K562 (cell line): ENCODE data around the gene CMIP.

Experiments
- CEBPB ChIP-seq: fragments of 450-650 bp; IDR thresholded peaks from 2 replicates; pipeline ENCODE4 v1.6.1; 2016; ENCODE audit warnings: missing genetic modification characterization, missing compliant biosample characterization
- CEBPG ChIP-seq, 3 experiments: fragments of 200-800 bp in 1 of 3; sonication (Bioruptor generic) in 1 of 3; sonication (generic) in 1 of 3; formaldehyde crosslinking in 1 of 3; IDR thresholded peaks in 2 of 3; conservative IDR thresholded peaks in 1 of 3; 2 replicates each; pipeline versions ENCODE4 v1.6.1 to v1.8.0; 2016 to 2022; ENCODE audit warnings: missing compliant biosample characterization in 2 of 3, missing genetic modification characterization in 2 of 3, mild to moderate bottlenecking in 1 of 3, missing genetic modification reagents in 1 of 3
- CTCF ChIP-seq, 3 experiments: IDR thresholded peaks in 2 of 3; conservative IDR thresholded peaks in 1 of 3; 2 replicates each; pipeline ENCODE4 v1.5.1; 2011 to 2012; ENCODE audit warnings: low read length in 3 of 3, mild to moderate bottlenecking in 3 of 3, control low read depth in 2 of 3, improper control_type of control experiment in 1 of 3, inconsistent platforms in 1 of 3, low read depth in 1 of 3, mixed read lengths in 1 of 3, moderate library complexity in 1 of 3; ENCODE audit not compliant: insufficient read depth in 2 of 3
- FOXA1 ChIP-seq: fragments of 450-650 bp; IDR thresholded peaks from 2 replicates; pipeline ENCODE4 v1.6.1; 2016; ENCODE audit warnings: mild to moderate bottlenecking, borderline replicate concordance
- FOXK1 ChIP-seq: sonication (generic); formaldehyde crosslinking; IDR thresholded peaks from 2 replicates; pipeline ENCODE4 v1.8.0; 2022; ENCODE audit warnings: missing genetic modification reagents, mild to moderate bottlenecking, borderline replicate concordance
- TF ChIP-seq, protein P1 (sequence below), 2 experiments: fragments of 450-650 bp in 1 of 2; IDR thresholded peaks; 2 replicates each; pipeline ENCODE4 v1.6.1; 2011 to 2017; ENCODE audit warnings: low read depth in 2 of 2, antibody characterized with exemption in 1 of 2, borderline replicate concordance in 1 of 2, low read length in 1 of 2, mild to moderate bottlenecking in 1 of 2, mixed read lengths in 1 of 2; ENCODE audit not compliant: control insufficient read depth in 1 of 2

- TF ChIP-seq, protein P1, sequence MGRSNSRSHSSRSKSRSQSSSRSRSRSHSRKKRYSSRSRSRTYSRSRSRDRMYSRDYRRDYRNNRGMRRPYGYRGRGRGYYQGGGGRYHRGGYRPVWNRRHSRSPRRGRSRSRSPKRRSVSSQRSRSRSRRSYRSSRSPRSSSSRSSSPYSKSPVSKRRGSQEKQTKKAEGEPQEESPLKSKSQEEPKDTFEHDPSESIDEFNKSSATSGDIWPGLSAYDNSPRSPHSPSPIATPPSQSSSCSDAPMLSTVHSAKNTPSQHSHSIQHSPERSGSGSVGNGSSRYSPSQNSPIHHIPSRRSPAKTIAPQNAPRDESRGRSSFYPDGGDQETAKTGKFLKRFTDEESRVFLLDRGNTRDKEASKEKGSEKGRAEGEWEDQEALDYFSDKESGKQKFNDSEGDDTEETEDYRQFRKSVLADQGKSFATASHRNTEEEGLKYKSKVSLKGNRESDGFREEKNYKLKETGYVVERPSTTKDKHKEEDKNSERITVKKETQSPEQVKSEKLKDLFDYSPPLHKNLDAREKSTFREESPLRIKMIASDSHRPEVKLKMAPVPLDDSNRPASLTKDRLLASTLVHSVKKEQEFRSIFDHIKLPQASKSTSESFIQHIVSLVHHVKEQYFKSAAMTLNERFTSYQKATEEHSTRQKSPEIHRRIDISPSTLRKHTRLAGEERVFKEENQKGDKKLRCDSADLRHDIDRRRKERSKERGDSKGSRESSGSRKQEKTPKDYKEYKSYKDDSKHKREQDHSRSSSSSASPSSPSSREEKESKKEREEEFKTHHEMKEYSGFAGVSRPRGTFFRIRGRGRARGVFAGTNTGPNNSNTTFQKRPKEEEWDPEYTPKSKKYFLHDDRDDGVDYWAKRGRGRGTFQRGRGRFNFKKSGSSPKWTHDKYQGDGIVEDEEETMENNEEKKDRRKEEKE (IDR thresholded peaks at IDR 0.05; ENCODE audit: borderline replicate concordance in 1 of 2, control insufficient read depth in 1 of 2, low read depth in 2 of 2, low read length in 1 of 2) = no peak
- TF ChIP-seq FOXA1 (no peak), FOXK1 (CRISPR knock-in tag) (no peak), CEBPB (no peak), CTCF (IDR thresholded peaks at IDR 0.05 in 2 of 3, conservative IDR thresholded peaks at IDR 0.05 in 1 of 3; ENCODE audit: insufficient read depth in 2 of 3, low read depth in 1 of 3, low read length in 3 of 3) (no peak), CEBPG (CRISPR knock-in tag; IDR thresholded peaks at IDR 0.05) (no peak), CEBPG (tag; conservative IDR thresholded peaks at IDR 0.05 in 1 of 2, IDR thresholded peaks at IDR 0.05 in 1 of 2) (no peak)
These were observed 23.2 kb downstream of the CMIP start for GRCh38 chr16:81467815-81468214.
